Breast epithelium (tissue), 3 donors: ENCODE results near the gene PDHB.

ENCODE experiments used
- CTCF ChIP-seq, 3 donors: fragments of 450-650 bp; IDR thresholded peaks; one replicate each; pipeline ENCODE4 v1.5.1; 2016 to 2017; ENCODE audit warnings: antibody characterized with exemption in 3 of 3, mild to moderate bottlenecking in 3 of 3, moderate library complexity in 3 of 3
- POLR2A ChIP-seq: fragments of 450-650 bp; IDR thresholded peaks from one replicate; pipeline ENCODE4 v1.6.1; 2016; ENCODE audit warnings: antibody characterized with exemption, mild to moderate bottlenecking, moderate library complexity
- POLR2AphosphoS5 ChIP-seq, 3 donors: sonication (generic); formaldehyde crosslinking; IDR thresholded peaks; one replicate each; pipeline ENCODE4 v1.6.1; 2017; ENCODE audit warnings: antibody characterized with exemption in 3 of 3

GRCh38 chr3:58377750-58378149, 55.9 kb downstream of the PDHB start:
- TF ChIP-seq POLR2A (no peak), CTCF (IDR thresholded peaks at IDR 0.05) (no peak), POLR2AphosphoS5 (IDR thresholded peaks at IDR 0.05) (no peak)
